ENCODE measurements around the gene PNLDC1. TPM values are rescaled to one million over a fixed set of nuclear protein-coding genes. Genes with fewer than 3 reads are reported as not detected.
A peak's percentile ranks its signal among the peaks of the same experiment; 100 is the strongest.

Gene PNLDC1
- total and polyA plus RNA-seq, 2 donors, result 0.15 TPM; not detected in 1

DNA sequence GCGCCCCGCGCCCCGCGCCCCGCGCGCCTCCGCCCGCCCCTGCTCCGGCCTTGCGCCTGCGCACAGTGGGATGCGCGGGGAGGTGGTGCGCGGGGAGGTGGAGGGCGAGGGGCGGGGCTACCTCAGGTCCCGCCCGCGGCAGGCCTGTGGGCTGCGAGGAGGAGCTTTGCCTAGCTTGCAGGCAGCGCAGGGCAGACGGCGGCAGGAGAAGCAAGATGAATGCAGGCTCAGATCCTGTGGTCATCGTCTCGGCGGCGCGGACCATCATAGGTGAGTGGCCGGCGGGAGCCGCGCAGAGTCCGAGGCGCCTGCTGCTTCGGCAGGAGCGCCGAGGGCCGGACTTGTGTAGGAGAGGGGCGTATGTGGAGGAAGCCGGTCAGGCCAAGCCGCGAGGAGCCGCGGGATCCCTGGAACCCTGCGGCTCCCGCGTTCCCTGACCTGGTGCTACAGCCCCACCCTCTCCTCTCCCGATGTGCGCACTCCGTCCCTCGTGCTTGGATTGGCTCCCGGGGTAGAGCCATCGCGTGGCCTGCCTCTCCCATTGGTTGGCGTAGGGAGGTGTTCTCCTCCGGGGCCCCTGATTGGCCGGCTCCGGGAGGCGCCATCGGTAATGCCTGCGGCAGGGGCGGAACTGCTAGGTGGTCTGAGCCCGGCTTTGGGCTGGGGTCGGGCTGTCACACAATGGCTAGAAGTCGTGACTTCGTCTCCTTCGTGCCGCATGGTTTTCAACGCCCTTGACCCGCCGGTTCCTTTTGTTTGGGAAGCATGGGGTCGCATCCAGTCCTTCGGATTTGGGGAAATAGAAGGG, 38.0 kb upstream of the PNLDC1 start, which contains the start of gene ACAT2:
Gene ACAT2, plus strand, starts transcription at position 173 of the 808 bp plus-strand sequence. Its CDS starts 43 bp downstream, at position 216.
- WGBS, result under 1% methylated on average over 76 of the region's 76 CpGs

DNA sequence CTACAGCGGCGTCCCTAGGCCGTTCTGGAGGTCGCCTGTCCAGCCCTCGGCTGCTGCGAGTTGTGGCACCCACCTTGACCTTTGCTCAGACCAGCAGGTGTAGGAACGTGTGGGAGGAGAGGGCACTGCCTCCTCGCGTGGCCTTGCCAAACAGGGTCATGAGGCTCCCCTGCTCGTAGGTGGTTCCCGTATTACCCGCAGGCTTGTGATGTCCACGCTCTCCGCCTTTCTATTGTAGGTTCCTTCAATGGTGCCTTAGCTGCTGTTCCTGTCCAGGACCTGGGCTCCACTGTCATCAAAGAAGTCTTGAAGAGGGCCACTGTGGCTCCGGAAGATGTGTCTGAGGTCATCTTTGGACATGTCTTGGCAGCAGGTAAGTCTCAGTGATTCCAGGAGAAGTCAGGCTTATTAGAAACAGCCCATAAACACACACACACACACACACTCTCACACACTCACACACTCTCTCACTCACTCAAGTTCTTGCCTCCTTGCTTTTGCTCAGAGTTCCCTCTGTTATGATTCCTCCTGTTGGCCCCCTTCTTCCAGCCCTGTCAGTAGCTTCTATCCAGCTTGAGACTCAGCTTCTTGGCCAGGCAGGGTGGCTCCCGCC, 37.3 kb upstream of the PNLDC1 start:
- DNase-seq (ENCODE audit: extremely low spot score), result no peak
- peak overlapping the region; percentile 65 for H3K27ac ChIP-seq (ENCODE audit: low read depth)
- WGBS, result 14% methylated on average over 16 of the region's 16 CpGs

More for the DNA sequence above, 38.0 kb upstream of the PNLDC1 start, which contains the start of gene ACAT2:
- Histone ChIP-seq H3K36me3 (ENCODE audit: insufficient read depth) (no peaks in the 10 kb centered on the region), H3K4me3 (ENCODE audit: low read depth, low read length) (peak within 1 kb of the TSS; percentile 74), H3K27ac (ENCODE audit: low read depth) (peak within 1 kb of the TSS; percentile 97), H3K4me1 (ENCODE audit: insufficient read depth) (no peaks in the 10 kb centered on the region)
- peak; percentile 92 for DNase-seq (ENCODE audit: extremely low spot score)

GRCh38 chr6:159766906-159767305, 33.2 kb upstream of the PNLDC1 start:
- Histone ChIP-seq H3K27ac (ENCODE audit: low read depth) (no peak overlapping the region), H3K4me1 (ENCODE audit: insufficient read depth) (no peaks in the 10 kb centered on the region), H3K36me3 (ENCODE audit: insufficient read depth) (no peaks in the 10 kb centered on the region), H3K4me3 (ENCODE audit: low read depth, low read length) (no peak overlapping the region)
- DNase-seq (ENCODE audit: extremely low spot score), result no peak

More for the DNA sequence above, 37.3 kb upstream of the PNLDC1 start:
- Histone ChIP-seq H3K4me1 (ENCODE audit: insufficient read depth) (no peaks in the 10 kb centered on the region), H3K4me3 (ENCODE audit: low read depth, low read length) (peak overlapping the region; percentile 74), H3K36me3 (ENCODE audit: insufficient read depth) (no peaks in the 10 kb centered on the region)

- DNase-seq (ENCODE audit: extremely low spot score), result no peak
- no peak overlapping the region for H3K27ac ChIP-seq (ENCODE audit: low read depth)
- no peak overlapping the region for H3K4me3 ChIP-seq (ENCODE audit: low read depth, low read length)
- H3K4me1 ChIP-seq (ENCODE audit: insufficient read depth), result no peaks in the 10 kb centered on the region
- no peaks in the 10 kb centered on the region for H3K36me3 ChIP-seq (ENCODE audit: insufficient read depth)
These were observed 30.6 kb upstream of the PNLDC1 start for GRCh38 chr6:159769470-159769869.

- no peaks in the 10 kb centered on the region for H3K36me3 ChIP-seq (ENCODE audit: insufficient read depth)
- H3K27ac ChIP-seq (ENCODE audit: low read depth), result no peak overlapping the region
- H3K4me1 ChIP-seq (ENCODE audit: insufficient read depth), result no peaks in the 10 kb centered on the region
- no peak overlapping the region for H3K4me3 ChIP-seq (ENCODE audit: low read depth, low read length)
- WGBS, result 0% methylated on average over 1 of the region's 1 CpG
- DNase-seq (ENCODE audit: extremely low spot score), result no peak
These were observed 27.9 kb upstream of the PNLDC1 start for GRCh38 chr6:159772196-159772595.

DNA sequence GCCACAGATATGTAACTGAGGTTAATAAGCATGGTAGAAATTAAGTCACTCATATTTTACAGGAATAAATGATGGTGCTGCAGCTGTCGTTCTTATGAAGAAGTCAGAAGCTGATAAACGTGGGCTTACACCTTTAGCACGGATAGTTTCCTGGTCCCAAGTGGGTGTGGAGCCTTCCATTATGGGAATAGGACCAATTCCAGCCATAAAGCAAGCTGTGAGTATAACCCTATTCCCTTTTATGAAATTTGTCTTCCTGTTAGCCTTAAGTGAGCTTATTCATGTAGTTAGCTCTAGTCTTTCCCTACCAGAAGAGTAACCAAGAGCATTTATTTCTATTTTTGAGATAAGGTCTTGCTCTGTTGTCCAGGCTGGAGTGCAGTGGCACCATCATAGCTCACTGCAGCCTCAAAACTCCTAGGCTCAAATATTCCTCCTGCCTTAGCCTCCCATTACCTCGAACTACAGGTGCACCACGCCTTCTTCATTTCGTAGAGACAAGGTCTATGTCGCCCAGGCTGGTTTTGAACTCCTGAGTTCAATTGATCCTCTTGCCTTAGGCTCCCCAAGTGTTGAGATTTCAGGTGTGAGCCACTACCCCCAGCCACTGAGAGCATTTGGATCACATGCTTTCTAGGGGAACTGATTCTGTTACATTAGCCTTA, 22.7 kb upstream of the PNLDC1 start:
- 80% methylated on average over 7 of the region's 7 CpGs for WGBS
- DNase-seq (ENCODE audit: extremely low spot score), result no peak
- Histone ChIP-seq H3K4me3 (ENCODE audit: low read depth, low read length) (no peak overlapping the region), H3K27ac (ENCODE audit: low read depth) (no peak overlapping the region), H3K4me1 (ENCODE audit: insufficient read depth) (no peaks in the 10 kb centered on the region), H3K36me3 (ENCODE audit: insufficient read depth) (peaks cover 5% of the 10 kb centered on the region)

DNA sequence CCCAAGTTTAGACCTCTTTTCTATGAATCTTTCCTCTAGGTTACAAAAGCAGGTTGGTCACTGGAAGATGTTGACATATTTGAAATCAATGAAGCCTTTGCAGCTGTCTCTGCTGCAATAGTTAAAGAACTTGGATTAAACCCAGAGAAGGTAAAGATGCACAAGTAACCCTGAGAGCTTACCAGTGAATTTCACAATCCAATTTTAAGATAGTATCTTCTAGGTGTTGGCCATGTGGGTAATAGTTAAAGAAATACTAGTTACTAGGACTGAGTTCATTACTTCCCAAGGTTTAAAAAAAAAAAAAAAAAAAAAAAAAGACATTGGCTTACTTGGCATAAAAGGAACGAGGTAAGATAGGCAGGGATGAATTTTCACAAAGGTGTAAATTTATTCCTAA, 21.9 kb upstream of the PNLDC1 start:
- DNase-seq (ENCODE audit: extremely low spot score), result no peak
- Histone ChIP-seq H3K4me3 (ENCODE audit: low read depth, low read length) (no peak overlapping the region), H3K4me1 (ENCODE audit: insufficient read depth) (no peaks in the 10 kb centered on the region), H3K27ac (ENCODE audit: low read depth) (no peak overlapping the region), H3K36me3 (ENCODE audit: insufficient read depth) (peaks cover 5% of the 10 kb centered on the region)
- WGBS, result 41% methylated on average over 1 of the region's 1 CpG

DNA sequence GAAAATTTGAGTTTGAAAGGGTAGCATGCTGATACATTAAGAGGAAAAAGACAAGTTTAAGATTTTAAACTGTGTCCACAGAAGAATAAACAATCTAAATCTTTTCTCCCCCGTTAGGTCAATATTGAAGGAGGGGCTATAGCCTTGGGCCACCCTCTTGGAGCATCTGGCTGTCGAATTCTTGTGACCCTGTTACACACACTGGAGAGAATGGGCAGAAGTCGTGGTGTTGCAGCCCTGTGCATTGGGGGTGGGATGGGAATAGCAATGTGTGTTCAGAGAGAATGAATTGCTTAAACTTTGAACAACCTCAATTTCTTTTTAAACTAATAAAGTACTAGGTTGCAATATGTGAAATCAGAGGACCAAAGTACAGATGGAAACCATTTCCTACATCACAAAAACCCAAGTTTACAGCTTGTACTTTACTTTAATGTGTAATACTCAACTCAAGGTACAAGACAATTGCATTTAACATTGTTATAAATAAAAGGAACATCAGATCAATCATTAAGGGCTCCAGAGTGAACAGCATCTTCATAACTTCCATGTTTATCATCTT, 21.5 kb upstream of the PNLDC1 start:
- 60% methylated on average over 3 of the region's 3 CpGs for whole genome bisulfite sequencing
- no peak overlapping the region for H3K27ac ChIP-seq (ENCODE audit: low read depth)
- H3K4me1 ChIP-seq (ENCODE audit: insufficient read depth), result no peaks in the 10 kb centered on the region
- DNase-seq (ENCODE audit: extremely low spot score), result no peak
- H3K4me3 ChIP-seq (ENCODE audit: low read depth, low read length), result no peak overlapping the region
- peaks cover 5% of the 10 kb centered on the region for H3K36me3 ChIP-seq (ENCODE audit: insufficient read depth)

GRCh38 chr6:159788276-159788675, 11.8 kb upstream of the PNLDC1 start:
- no peak overlapping the region for H3K27ac ChIP-seq (ENCODE audit: low read depth)
- peaks cover 2% of the 10 kb centered on the region for H3K36me3 ChIP-seq (ENCODE audit: insufficient read depth)
- H3K4me1 ChIP-seq (ENCODE audit: insufficient read depth), result peaks cover 2% of the 10 kb centered on the region
- peak overlapping the region; percentile 95 for H3K4me3 ChIP-seq (ENCODE audit: low read depth, low read length)
- WGBS, result 36% methylated on average over 15 of the region's 15 CpGs
- no peak for DNase-seq (ENCODE audit: extremely low spot score)

GRCh38 chr6:159788753-159789376, 11.2 kb upstream of the PNLDC1 start:
- H3K36me3 ChIP-seq (ENCODE audit: insufficient read depth), result peaks cover 3% of the 10 kb centered on the region
- no peak for DNase-seq (ENCODE audit: extremely low spot score)
- WGBS, result under 1% methylated on average over 60 of the region's 60 CpGs
- H3K27ac ChIP-seq (ENCODE audit: low read depth), result peak overlapping the region; percentile 86
- peaks cover 2% of the 10 kb centered on the region for H3K4me1 ChIP-seq (ENCODE audit: insufficient read depth)
- H3K4me3 ChIP-seq (ENCODE audit: low read depth, low read length), result peak overlapping the region; percentile 95

DNA sequence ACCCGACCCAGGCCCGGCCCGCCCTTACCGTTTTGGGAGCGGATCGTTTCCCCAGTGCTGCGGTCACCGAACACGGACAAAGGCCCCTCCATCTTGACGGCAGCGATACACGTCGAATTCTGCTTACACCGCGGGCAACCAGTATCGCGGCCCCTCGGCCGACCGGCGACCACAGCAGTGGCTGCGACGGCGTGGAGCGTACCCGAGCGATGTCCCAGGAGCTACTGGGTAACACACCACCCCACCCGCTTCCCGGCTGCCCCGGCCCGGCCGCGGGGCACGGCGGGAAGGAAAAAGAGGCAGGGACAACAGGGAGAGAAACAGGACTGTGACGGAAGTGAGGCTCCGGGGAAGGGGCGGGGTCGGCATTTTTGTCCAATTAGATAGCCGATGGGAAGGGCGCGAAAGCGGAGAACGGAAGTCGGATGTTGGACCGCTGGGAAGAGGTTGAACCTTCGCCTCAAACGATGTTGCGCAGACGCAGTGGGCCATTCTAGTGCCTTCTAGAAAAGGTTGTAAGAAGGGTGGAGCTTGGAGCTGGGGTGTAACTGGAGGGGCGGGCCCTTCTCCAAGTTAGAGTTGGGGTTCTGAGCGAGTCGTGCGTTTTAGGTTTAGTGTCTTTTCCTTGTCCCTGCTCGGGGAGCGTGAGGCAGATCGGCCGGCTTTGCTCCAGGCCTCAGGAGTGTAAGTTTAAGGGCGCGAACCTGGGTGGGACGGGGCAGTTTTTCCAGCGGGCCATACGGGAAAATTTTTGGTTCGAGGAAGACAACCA, 10.5 kb upstream of the PNLDC1 start, which contains the start of gene TCP1:
Gene TCP1, minus strand, starts transcription at position 226 of the 772 bp plus-strand sequence. Its CDS starts 134 bp downstream, at position 92.
- peak; percentile 100 for DNase-seq (ENCODE audit: extremely low spot score)
- H3K4me1 ChIP-seq (ENCODE audit: insufficient read depth), result peaks cover 2% of the 10 kb centered on the region
- WGBS, result under 1% methylated on average over 64 of the region's 64 CpGs

DNA sequence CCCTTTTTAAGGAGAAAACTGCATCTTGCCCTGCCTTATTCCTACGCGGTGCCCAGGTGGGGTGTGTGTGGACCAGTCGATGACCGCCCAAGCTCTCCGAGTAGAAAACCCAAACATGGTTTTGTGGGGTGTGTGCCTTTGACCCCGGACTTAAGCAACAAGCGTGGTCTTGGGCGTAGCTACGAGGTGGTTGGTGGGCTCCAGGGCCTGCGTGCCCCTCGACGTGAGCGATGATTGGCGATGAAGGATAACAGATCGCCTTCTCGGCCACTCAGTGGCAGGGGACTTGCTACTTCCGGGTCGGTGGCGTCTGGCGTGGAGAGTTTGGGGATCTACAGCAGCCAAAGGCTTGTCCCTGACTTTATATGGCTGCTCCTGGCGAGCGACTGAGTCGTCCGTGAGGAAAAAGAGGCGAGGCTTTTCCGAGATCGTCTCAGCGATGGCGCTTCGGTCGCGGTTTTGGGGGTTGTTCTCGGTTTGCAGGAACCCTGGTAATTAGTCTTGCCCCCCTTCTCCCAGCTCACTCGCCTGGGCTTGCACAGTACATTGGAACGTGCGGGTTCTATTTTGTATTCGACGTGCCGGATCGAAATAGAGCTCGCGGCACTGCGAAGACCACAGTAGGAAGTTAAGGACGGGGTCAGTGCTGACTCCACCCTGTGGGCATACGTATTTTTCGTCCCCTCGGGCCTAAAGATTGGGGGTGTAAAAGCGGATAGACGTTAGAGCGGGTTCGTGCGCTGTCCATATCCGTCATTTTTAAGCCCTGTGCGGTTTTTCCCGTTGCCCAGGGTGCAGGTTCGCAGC, 9.7 kb upstream of the PNLDC1 start, which contains the start of gene MRPL18:
Gene MRPL18, plus strand, starts transcription at position 319 of the 807 bp plus-strand sequence. Its CDS starts 121 bp downstream, at position 440.
- WGBS, result under 1% methylated on average over 56 of the region's 56 CpGs
- peak; percentile 95 for DNase-seq (ENCODE audit: extremely low spot score)
- Histone ChIP-seq H3K4me1 (ENCODE audit: insufficient read depth) (peaks cover 1% of the 10 kb centered on the region), H3K36me3 (ENCODE audit: insufficient read depth) (peaks cover 3% of the 10 kb centered on the region), H3K4me3 (ENCODE audit: low read depth, low read length) (peak within 1 kb of the TSS; percentile 95), H3K27ac (ENCODE audit: low read depth) (peak within 1 kb of the TSS; percentile 86)

More for the DNA sequence above, 10.5 kb upstream of the PNLDC1 start, which contains the start of gene TCP1:
- peak within 1 kb of the TSS; percentile 95 for H3K4me3 ChIP-seq (ENCODE audit: low read depth, low read length)
- peak within 1 kb of the TSS; percentile 86 for H3K27ac ChIP-seq (ENCODE audit: low read depth)
- H3K36me3 ChIP-seq (ENCODE audit: insufficient read depth), result peaks cover 3% of the 10 kb centered on the region

Data from urinary bladder (tissue), 4 donors.